Measurements from ENCODE around the gene MED28. TPM values are rescaled to one million over a fixed set of nuclear protein-coding genes. Genes with fewer than 3 reads are reported as not detected.

MED28 gene
- total RNA-seq, 1 experiment from 2014 or later: 106 TPM

DNA sequence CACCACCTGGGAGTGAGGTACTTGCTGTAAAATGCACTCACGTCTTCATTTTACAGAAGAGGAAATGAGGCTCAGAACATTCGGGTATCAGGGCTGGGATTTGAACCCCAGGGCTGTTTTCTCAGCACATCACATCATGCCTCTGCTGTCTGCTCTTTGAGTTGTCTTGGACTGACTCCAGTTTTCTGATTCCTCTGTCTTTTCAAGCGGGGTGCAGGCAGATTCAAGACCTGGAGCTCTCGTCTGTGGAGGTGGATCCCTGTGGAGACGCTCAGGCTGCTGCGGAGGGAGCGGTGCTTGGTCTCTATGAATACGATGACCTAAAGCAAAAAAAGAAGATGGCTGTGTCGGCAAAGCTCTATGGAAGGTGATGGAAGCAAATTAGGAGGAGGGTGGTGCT, 31.2 kb upstream of the MED28 start (continued):
- TF ChIP-seq, protein P1, sequence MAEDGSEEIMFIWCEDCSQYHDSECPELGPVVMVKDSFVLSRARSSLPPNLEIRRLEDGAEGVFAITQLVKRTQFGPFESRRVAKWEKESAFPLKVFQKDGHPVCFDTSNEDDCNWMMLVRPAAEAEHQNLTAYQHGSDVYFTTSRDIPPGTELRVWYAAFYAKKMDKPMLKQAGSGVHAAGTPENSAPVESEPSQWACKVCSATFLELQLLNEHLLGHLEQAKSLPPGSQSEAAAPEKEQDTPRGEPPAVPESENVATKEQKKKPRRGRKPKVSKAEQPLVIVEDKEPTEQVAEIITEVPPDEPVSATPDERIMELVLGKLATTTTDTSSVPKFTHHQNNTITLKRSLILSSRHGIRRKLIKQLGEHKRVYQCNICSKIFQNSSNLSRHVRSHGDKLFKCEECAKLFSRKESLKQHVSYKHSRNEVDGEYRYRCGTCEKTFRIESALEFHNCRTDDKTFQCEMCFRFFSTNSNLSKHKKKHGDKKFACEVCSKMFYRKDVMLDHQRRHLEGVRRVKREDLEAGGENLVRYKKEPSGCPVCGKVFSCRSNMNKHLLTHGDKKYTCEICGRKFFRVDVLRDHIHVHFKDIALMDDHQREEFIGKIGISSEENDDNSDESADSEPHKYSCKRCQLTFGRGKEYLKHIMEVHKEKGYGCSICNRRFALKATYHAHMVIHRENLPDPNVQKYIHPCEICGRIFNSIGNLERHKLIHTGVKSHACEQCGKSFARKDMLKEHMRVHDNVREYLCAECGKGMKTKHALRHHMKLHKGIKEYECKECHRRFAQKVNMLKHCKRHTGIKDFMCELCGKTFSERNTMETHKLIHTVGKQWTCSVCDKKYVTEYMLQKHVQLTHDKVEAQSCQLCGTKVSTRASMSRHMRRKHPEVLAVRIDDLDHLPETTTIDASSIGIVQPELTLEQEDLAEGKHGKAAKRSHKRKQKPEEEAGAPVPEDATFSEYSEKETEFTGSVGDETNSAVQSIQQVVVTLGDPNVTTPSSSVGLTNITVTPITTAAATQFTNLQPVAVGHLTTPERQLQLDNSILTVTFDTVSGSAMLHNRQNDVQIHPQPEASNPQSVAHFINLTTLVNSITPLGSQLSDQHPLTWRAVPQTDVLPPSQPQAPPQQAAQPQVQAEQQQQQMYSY (CRISPR knock-in tag; IDR thresholded peaks at IDR 0.05): no peak
- TF ChIP-seq CREM (CRISPR knock-in tag; IDR thresholded peaks at IDR 0.05): no peak
- TF ChIP-seq, protein P2, sequence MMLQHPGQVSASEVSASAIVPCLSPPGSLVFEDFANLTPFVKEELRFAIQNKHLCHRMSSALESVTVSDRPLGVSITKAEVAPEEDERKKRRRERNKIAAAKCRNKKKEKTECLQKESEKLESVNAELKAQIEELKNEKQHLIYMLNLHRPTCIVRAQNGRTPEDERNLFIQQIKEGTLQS (CRISPR knock-in tag; conservative IDR thresholded peaks at IDR 0.05): no peak
- TF ChIP-seq, protein P3, sequence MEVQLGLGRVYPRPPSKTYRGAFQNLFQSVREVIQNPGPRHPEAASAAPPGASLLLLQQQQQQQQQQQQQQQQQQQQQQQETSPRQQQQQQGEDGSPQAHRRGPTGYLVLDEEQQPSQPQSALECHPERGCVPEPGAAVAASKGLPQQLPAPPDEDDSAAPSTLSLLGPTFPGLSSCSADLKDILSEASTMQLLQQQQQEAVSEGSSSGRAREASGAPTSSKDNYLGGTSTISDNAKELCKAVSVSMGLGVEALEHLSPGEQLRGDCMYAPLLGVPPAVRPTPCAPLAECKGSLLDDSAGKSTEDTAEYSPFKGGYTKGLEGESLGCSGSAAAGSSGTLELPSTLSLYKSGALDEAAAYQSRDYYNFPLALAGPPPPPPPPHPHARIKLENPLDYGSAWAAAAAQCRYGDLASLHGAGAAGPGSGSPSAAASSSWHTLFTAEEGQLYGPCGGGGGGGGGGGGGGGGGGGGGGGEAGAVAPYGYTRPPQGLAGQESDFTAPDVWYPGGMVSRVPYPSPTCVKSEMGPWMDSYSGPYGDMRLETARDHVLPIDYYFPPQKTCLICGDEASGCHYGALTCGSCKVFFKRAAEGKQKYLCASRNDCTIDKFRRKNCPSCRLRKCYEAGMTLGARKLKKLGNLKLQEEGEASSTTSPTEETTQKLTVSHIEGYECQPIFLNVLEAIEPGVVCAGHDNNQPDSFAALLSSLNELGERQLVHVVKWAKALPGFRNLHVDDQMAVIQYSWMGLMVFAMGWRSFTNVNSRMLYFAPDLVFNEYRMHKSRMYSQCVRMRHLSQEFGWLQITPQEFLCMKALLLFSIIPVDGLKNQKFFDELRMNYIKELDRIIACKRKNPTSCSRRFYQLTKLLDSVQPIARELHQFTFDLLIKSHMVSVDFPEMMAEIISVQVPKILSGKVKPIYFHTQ (CRISPR knock-in tag; IDR thresholded peaks at IDR 0.05): no peak
- TF ChIP-seq, protein P4, sequence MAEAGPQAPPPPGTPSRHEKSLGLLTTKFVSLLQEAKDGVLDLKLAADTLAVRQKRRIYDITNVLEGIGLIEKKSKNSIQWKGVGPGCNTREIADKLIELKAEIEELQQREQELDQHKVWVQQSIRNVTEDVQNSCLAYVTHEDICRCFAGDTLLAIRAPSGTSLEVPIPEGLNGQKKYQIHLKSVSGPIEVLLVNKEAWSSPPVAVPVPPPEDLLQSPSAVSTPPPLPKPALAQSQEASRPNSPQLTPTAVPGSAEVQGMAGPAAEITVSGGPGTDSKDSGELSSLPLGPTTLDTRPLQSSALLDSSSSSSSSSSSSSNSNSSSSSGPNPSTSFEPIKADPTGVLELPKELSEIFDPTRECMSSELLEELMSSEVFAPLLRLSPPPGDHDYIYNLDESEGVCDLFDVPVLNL (CRISPR knock-in tag; IDR thresholded peaks at IDR 0.05; ENCODE audit: borderline replicate concordance, low read depth): no peak

DNA sequence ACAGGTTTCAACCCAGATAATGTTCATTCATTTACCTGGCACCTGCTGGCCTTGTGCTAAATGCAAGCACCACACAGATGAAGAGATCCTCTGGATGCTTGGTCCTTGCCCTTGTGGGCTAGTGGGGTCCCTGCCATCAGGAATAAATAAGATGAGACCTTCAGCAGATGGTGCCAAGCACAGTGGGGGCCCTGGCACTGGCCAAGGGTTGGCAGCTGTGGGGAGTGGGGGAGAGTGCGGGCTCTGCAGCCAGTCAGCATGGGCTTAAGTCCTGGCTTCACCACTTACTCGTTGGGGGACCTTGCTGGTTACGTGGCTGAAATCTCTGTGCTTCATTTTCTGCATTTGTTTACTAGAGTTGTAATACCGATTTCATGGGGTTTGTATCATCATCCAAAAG, 30.5 kb upstream of the MED28 start:
- DNase-seq (ENCODE audit: low spot score): no peak
- H3K4me1 Mint-ChIP-seq: peaks cover 14% of the 10 kb centered on the region
- no peak for ATAC-seq
- H3K9me3 Mint-ChIP-seq: no peaks in the 10 kb centered on the region
- POLR2A ChIA-PET: interaction anchor here (0.5 to 0.8 kb wide), 2 partner anchors 762 to 1924 kb away, joined by 4 to 8 read pairs; no protein-coding TSS in a partner anchor
- TF ChIP-seq NFATC4 (CRISPR knock-in tag; IDR thresholded peaks at IDR 0.05) (no peak), SP1 (CRISPR knock-in tag; conservative IDR thresholded peaks at IDR 0.05) (no peak), MXD4 (CRISPR knock-in tag; IDR thresholded peaks at IDR 0.05; ENCODE audit: borderline replicate concordance) (no peak)
- CTCF ChIA-PET: interaction anchor here (0.9 to 1.0 kb wide), 2 partner anchors 35 to 112 kb away, joined by 3 read pairs; no protein-coding TSS in a partner anchor
- H3K36me3 Mint-ChIP-seq: peaks cover 47% of the 10 kb centered on the region
- peak overlapping the region; percentile 89 for H3K27ac Mint-ChIP-seq
- no peaks in the 10 kb centered on the region for H3K27me3 Mint-ChIP-seq (ENCODE audit: low read depth)
- H3K4me3 Mint-ChIP-seq: no peak overlapping the region

DNA sequence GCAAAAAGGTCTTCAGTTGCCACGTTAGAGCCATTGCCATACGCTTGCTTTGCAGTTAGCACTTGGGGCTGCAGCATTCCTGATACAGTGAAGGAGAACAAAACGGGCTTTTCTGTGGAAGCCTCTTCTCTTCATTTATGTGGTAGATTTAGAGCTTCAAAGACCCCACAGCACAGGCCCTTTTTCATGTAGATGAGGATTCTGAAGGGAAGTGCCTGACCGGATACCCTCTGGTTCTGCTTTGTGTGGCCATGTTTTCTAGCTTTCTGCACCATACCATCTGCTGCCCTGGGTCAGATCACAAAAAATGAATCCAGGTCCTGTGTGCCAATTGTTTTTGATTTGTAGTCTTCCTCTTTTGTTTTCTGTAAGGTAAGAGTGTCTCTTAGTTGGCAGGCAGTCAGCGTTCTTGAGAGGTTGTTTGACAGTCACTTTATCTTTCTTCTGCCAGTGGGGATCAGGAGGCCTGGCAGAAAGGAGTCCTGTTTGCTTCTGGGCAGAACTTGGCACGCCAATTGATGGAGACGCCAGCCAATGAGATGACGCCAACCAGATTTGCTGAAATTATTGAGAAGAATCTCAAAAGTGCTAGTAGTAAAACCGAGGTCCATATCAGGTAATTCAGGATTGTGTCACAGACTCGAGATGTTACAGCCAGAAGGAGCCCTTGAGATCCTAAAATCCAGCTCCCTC, 29.8 kb upstream of the MED28 start:
- peak overlapping the region; percentile 89 for H3K27ac Mint-ChIP-seq
- peaks cover 14% of the 10 kb centered on the region for H3K4me1 Mint-ChIP-seq
- no peak for TF ChIP-seq JUN (CRISPR knock-in tag; IDR thresholded peaks at IDR 0.05)
- no peak for TF ChIP-seq ZNF219 (CRISPR knock-in tag; IDR thresholded peaks at IDR 0.05; ENCODE audit: borderline replicate concordance)
- TF ChIP-seq ZNF121 (CRISPR knock-in tag; IDR thresholded peaks at IDR 0.05): no peak
- CTCF ChIA-PET: interaction anchor here (0.9 to 1.0 kb wide), 2 partner anchors 35 to 113 kb away, joined by 3 read pairs; no protein-coding TSS in a partner anchor
- H3K27me3 Mint-ChIP-seq (ENCODE audit: low read depth): no peaks in the 10 kb centered on the region
- POLR2A ChIA-PET: interaction anchor here (0.8 kb wide), 1 partner anchor 1925 kb away, joined by 4 read pairs; no protein-coding TSS in a partner anchor
- H3K9me3 Mint-ChIP-seq: no peaks in the 10 kb centered on the region
- H3K4me3 Mint-ChIP-seq: no peak overlapping the region
- DNase-seq (ENCODE audit: low spot score): no peak
- peaks cover 55% of the 10 kb centered on the region for H3K36me3 Mint-ChIP-seq
- ATAC-seq: peak; percentile 86
